Thymus (tissue), 11 donors: Measurements from ENCODE around the gene CCDC183. TPM values are rescaled to one million over a fixed set of nuclear protein-coding genes. Genes with fewer than 3 reads are reported as not detected.
"Not testable (repeated sequence)": the region's sequence is repeated elsewhere in the genome, so short reads cannot be mapped to it uniquely, and the experiment has no call there.

Experiments used
- DNase-seq, 9 donors: peaks; one replicate each; pipeline ENCODE4 v3.0.0-alpha.2; 2013; ENCODE audit warnings: low spot score in 9 of 9, low read depth in 6 of 9, missing footprints in 1 of 9
- H3K27ac ChIP-seq, 2 donors: one replicate each; pipeline ENCODE4 v1.5.1; 2013; ENCODE audit warnings: control low read depth in 1 of 2, low read depth in 1 of 2, low read length in 1 of 2, mild to moderate bottlenecking in 1 of 2, moderate library complexity in 1 of 2
- H3K27me3 ChIP-seq, 2 donors: one replicate each; pipeline ENCODE4 v1.5.1; 2013; ENCODE audit warnings: low read length in 1 of 2; ENCODE audit not compliant: control insufficient read depth in 2 of 2, insufficient read depth in 1 of 2
- H3K36me3 ChIP-seq, 2 donors: one replicate each; pipeline ENCODE4 v1.5.1; 2013; ENCODE audit warnings: low read length in 1 of 2, mild to moderate bottlenecking in 1 of 2, moderate library complexity in 1 of 2; ENCODE audit not compliant: control insufficient read depth in 2 of 2, insufficient read depth in 2 of 2
- H3K4me1 ChIP-seq, 2 donors: one replicate each; pipeline ENCODE4 v1.5.1; 2013; ENCODE audit warnings: low read length in 2 of 2; ENCODE audit not compliant: control insufficient read depth in 2 of 2, insufficient read depth in 2 of 2
- H3K4me3 ChIP-seq, 2 donors: one replicate each; pipeline ENCODE4 v1.5.1; 2013; ENCODE audit warnings: low read length in 2 of 2, control low read depth in 1 of 2, mild to moderate bottlenecking in 1 of 2
- H3K9me3 ChIP-seq, 2 donors: one replicate each; pipeline ENCODE4 v1.5.1; 2013; ENCODE audit warnings: low read length in 1 of 2, mild to moderate bottlenecking in 1 of 2; ENCODE audit not compliant: control insufficient read depth in 2 of 2, insufficient read depth in 1 of 2
- WGBS: extraction: QIAGEN DNeasy Blood & Tissue Kit; methylation state at CpG from one replicate; pipeline ENCODE4 v1.1.7; 2013; 5-methylcytosine and 5-hydroxymethylcytosine counted together
- polyA plus RNA-seq: library from polyadenylated mRNA; stranded (reverse); fragments of 200-250 nt; gene quantifications from one replicate; pipeline ENCODE4 v1.2.3, GENCODE V29; 2013
- total RNA-seq: library from RNA; stranded (reverse); fragments of 120-200 nt; gene quantifications from one replicate; pipeline ENCODE4 v1.2.4, GENCODE V29; 2013
- donor health status: healthy.

The CCDC183 gene
- total and polyA plus RNA-seq, 2 donors = 3.2 to 5.0 TPM

DNA sequence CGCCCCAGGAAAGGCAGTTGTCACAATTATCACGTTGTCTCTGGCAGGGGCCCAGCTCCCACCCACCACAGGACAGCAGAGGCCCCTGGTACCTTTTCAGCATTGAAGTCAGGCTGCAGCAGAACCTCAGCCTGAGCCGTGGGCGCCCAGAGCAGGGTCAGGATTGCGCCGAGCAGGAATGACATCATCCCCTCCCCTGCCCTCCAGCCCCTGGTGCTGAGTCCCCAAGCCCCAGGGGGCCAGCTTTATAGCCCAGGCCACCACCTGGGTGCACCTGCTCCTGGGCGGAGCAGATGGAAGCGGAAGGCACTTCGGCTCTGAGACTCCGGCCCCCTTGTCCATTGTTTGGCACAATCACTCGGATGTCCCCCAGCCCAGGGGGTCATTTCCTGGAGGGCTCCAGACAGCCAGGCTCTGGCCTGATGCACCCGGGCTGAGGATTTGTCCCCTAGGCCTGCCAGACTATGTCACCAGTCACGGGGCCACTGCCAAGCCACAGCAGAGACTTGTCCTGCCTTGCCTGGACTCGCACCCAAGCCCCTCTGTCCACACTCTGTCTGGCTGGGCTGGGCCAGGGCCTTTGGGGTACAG, 31.7 kb upstream of the CCDC183 start, which contains the start of gene LCN15:
Gene LCN15 (minus strand): TSS at position 218 of the 591 bp plus-strand sequence. CDS start 30 bp downstream, at position 188.
- H3K4me1 ChIP-seq = peaks cover 0 to 7% of the 10 kb centered on the region in 2 donors
- H3K4me3 ChIP-seq = no peak within 1 kb of the TSS
- no peaks in the 10 kb centered on the region for H3K9me3 ChIP-seq
- 88% methylated on average over 14 of the region's 14 CpGs for WGBS
- H3K27ac ChIP-seq = no peak within 1 kb of the TSS
- H3K27me3 ChIP-seq = peaks cover 0 to 32% of the 10 kb centered on the region in 2 donors
- no peak for DNase-seq
- no peaks in the 10 kb centered on the region for H3K36me3 ChIP-seq

DNA sequence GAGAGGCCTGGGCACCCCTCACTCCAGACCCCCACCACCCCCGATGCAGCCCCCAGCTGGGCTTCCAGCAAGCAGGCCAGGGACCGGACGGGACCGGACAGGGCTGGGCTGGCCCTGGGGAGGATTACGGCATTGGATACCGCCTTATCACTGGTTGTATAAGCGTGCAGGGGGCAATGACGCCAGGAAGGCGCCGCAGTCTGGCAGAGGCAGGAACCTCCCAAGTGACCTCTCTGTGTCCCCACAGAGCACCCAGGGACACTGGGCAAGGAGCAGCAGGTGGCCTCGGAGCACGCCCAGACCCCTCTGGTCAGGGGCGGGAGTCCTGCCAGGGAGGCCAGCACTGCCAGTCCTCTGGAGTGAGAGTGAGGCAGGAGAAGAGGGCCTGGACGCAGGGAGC, 31.1 kb upstream of the CCDC183 start:
- DNase-seq = no peak
- peaks cover 0 to 32% of the 10 kb centered on the region in 2 donors for H3K27me3 ChIP-seq
- no peaks in the 10 kb centered on the region for H3K36me3 ChIP-seq
- H3K9me3 ChIP-seq = no peaks in the 10 kb centered on the region
- H3K27ac ChIP-seq = no peak overlapping the region
- no peak overlapping the region for H3K4me3 ChIP-seq
- peaks cover 0 to 7% of the 10 kb centered on the region in 2 donors for H3K4me1 ChIP-seq
- 96% methylated on average over 14 of the region's 14 CpGs for WGBS

DNA sequence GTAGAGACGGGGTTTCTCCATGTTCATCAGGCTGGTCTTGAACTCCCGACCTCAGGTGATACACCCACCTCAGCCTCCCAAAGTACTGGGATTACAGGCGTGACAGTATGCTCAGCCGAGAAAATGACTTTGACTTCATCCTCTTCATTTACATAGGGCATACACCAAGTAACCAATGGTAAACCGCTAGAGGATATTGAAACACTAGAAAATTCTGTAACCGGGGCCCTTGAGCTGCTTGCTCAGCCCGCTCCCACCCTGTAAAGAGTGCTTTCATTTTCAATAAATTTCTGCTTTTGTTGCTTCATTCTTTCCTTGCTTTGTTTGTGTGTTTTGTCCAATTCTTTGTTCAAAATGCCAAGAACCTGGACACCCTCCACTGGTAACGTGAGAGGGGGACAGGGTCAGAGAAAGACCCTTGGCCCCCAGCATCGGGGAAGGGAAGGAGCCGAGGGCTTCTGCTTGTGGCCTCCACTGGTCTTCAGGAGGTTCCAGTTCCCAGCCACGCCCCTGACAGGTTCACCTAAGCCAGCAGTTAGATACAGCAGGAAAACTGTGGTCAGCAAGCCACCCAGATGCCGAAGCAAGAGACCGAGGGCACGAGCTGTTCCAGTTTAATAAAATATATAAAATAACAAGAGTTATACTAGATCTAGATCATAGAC, 30.3 kb upstream of the CCDC183 start:
- not testable (repeated sequence) for H3K4me3 ChIP-seq, H3K9me3 ChIP-seq, H3K36me3 ChIP-seq, DNase-seq, H3K4me1 ChIP-seq, H3K27ac ChIP-seq
- WGBS = 87% methylated on average over 14 of the region's 14 CpGs
- peaks cover 0 to 29% of the 10 kb centered on the region in 2 donors for H3K27me3 ChIP-seq

DNA sequence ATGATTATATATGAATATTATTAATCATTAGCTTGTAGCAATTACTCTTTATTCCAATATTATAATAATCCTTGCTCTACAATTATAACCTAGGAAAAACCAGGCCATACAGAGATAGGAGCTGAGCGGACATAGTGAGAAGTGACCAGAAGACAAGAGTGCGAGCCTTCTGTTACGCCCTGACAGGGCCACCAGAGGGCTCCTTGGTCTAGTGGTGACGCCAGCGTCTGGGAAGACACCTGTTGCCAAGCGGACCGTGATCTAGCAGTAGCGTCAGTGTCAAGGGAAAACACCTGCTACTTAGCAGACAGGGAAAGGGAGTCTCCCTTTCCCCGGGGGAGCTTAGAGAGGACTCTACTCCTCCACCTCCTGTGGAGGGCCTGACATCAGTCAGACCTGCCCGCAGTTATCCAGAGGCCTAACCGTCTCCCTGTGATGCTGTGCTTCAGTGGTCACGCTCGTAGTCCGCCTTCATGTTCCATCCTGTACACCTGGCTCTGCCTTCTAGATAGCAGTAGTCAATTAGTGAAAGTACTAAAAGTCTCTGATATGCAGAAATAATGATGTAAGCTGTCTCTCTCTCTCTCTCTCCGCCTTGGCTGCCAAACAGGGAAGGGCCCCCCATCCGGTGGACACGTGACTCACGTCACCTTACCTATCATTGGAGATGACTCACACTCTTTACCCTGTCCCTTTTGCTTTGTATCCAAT, 29.6 kb upstream of the CCDC183 start:
- H3K4me1 ChIP-seq, H3K9me3 ChIP-seq, H3K36me3 ChIP-seq, H3K4me3 ChIP-seq, H3K27ac ChIP-seq: not testable (repeated sequence)
- peaks cover 2 to 31% of the 10 kb centered on the region in 2 donors for H3K27me3 ChIP-seq
- WGBS = 47% methylated on average over 18 of the region's 18 CpGs
- peak in 1 of 9 donors; percentile 39 for DNase-seq

DNA sequence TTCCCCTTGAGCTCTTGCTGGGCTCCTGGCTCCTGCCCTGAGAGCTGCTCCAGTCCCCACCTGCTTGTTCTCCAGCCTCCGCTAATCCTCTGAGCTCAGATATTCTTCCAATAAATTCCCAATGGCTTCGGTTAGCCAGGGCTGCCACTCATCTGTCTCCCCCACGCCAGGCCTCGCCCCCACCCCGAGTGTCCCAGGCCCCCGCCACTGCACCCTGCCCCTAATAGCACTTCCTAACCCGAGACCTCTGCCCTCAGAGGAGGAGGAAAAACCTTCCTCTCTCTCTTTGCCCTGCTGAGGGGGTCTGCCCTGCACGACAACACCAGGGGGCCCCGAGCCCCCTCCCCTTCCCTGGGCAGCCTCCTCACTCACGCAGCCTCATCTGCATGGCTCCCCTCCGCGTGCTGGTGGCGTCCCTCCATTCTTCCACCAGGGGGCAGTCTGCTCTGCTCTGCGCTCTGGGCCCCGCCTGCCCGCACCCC, 26.4 kb upstream of the CCDC183 start:
- peak in 2 of 9 donors; percentile 36 to 47 for DNase-seq
- peaks cover 2 to 10% of the 10 kb centered on the region in 2 donors for H3K27me3 ChIP-seq
- H3K27ac ChIP-seq = no peak overlapping the region
- H3K4me3 ChIP-seq = no peak overlapping the region
- peaks cover 4 to 13% of the 10 kb centered on the region in 2 donors for H3K9me3 ChIP-seq
- H3K36me3 ChIP-seq = no peaks in the 10 kb centered on the region
- 17% methylated on average over 16 of the region's 16 CpGs for WGBS
- peaks cover 0 to 9% of the 10 kb centered on the region in 2 donors for H3K4me1 ChIP-seq

DNA sequence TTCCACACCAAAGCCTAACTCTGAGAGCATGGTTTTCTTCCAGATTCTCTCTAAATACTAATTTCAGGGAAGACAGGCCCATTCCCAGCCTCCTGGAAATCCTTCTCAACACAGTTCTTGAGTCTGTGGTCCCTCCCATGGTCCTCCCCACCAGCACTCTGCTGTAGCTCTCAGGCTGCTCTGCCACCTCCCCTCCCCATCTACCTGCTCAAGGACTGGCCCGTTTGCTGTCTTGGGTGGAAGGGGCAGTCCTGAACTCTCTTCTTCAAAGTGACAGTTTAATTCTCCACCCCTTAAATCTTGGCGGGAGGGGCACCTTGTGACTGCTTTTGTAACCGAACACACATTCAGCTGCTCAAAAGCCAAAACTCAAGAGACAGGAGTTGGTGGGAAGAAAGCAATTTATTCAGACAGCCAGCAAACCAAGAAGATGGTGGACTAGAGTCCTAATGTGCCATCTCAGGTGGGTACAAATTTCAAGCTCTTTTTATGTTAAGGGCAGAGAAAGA, 24.2 kb upstream of the CCDC183 start:
- peaks cover 0 to 9% of the 10 kb centered on the region in 2 donors for H3K4me1 ChIP-seq
- no peak overlapping the region for H3K27ac ChIP-seq
- H3K9me3 ChIP-seq = peaks cover 4 to 13% of the 10 kb centered on the region in 2 donors
- 90% methylated on average over 3 of the region's 3 CpGs for WGBS
- H3K36me3 ChIP-seq = no peaks in the 10 kb centered on the region
- H3K27me3 ChIP-seq = peaks cover 2 to 7% of the 10 kb centered on the region in 2 donors
- no peak overlapping the region for H3K4me3 ChIP-seq
- DNase-seq = no peak

DNA sequence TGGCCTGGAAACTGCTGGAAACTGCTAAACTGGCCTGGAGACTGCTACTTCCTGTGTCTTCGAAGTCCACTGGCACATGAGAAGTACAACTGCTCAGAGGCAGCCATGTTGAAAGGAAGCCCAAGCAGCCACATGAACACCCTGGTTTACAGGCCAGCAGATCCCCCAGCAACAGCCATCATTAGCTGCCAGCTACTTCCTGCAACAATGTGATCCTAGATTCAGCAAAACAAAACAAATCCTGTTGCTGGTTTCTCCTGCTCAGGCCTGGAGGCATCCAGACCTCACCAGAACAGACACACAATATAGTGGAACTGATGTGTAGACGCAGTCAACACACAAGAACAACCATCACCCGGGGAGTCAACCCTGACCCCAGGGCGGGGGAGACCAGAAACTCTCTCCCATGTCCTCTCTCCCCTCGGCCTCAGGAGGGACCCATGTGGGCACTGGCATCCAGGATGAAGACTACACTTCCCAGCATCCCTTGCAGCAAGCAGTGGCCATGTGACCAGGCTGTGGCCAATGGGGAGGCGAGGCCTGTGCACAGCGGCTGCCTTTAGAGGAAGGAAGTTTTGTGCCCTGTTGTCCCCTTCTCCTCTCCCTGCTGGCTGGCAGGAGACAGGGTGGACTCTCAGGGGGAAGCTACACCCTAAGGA, 22.6 kb upstream of the CCDC183 start:
- peaks cover 4 to 13% of the 10 kb centered on the region in 2 donors for H3K9me3 ChIP-seq
- no peaks in the 10 kb centered on the region for H3K36me3 ChIP-seq
- peaks cover 2 to 16% of the 10 kb centered on the region in 2 donors for H3K27me3 ChIP-seq
- no peak overlapping the region for H3K27ac ChIP-seq
- peak in 2 of 9 donors; percentile 26 to 41 for DNase-seq
- H3K4me1 ChIP-seq = peaks cover 0 to 4% of the 10 kb centered on the region in 2 donors
- WGBS = 80% methylated on average over 7 of the region's 7 CpGs
- H3K4me3 ChIP-seq = no peak overlapping the region

DNA sequence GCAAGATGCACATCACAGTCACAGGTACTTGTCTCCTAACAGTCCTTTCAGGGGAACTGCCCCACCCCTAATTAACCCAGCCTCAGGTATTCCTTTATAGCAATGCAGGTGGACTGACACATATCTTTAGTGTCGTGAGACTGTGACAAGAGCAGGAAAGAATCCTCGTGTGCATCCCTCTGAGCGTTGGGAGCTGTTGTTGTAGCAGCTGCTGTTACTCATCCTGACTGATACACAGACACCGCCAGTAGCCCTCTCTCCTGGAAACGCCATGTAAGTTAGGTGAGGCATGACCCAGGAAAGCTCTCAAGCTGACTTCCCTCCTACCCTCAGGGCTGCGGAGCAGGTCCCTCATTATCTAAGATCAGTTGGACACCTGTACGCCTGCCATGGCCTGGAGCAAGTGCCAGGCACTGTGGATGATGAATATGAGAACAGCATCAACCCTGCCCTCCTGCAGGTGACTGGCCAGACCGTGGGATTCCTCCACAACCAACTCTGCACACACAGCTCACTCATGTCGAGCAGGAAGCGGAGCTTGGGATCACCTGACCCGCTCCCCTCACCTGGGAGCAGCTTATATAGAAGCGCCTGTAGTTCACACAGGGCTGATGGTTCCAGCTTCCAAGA, 21.6 kb upstream of the CCDC183 start:
- peaks cover 4 to 13% of the 10 kb centered on the region in 2 donors for H3K9me3 ChIP-seq

More for the DNA sequence above, 21.6 kb upstream of the CCDC183 start:
- Histone ChIP-seq H3K4me1 (peaks cover 0 to 4% of the 10 kb centered on the region in 2 donors), H3K36me3 (no peaks in the 10 kb centered on the region), H3K27me3 (peaks cover 2 to 20% of the 10 kb centered on the region in 2 donors), H3K4me3 (no peak overlapping the region), H3K27ac (no peak overlapping the region)
- DNase-seq = no peak
- 92% methylated on average over 12 of the region's 12 CpGs for WGBS
